HG02588 (cell line): ENCODE results near the gene DHX36.

Experiments used
- ATAC-seq: cut with Tn5 transposase; IDR thresholded peaks from one replicate; pipeline ENCODE4 v1.9.1; 2021; ENCODE audit warnings: mild to moderate bottlenecking, moderate library complexity; ENCODE audit not compliant: unreplicated experiment

The DHX36 gene

GRCh38 chr3:154285221-154285620, 39.1 kb downstream of the DHX36 start:
- no peak for ATAC-seq

DNA sequence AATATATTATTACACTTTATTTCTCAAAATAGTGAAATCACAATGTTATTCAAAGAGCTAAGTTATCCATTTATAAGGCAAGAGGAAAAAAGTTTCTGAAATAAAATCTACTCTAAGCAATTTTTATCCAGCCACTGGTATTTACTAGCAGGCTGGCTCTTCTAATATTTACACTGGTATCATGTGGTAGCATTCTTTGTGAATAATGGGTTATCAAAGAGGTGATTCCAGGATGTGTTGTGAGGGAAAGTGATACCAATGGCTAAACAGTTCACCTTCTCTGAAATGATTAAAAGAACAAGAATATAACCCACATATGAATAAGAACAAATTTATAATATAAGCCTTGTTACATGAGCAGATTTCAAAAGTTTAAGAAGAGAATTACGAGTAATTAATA, 44.1 kb downstream of the DHX36 start:
- no peak for ATAC-seq

DNA sequence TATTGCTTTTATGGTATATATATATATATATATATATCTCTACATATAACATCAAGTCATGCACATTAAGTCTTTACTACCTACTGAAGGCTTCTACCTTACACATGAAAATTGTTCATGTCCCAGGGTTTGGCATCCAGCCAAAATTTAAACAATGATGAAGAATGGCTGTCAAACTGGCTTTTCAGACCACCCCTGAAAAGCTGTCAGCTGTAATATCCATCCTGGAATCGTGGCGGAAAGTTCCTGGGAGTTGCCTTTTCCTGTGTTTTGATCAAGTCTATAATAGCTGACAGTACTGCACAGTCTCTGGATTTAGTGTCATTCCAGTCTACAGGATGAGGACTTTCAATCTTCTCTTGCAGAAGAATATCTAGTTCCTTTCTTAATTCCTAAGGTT, 48.3 kb downstream of the DHX36 start:
- no peak for ATAC-seq

DNA sequence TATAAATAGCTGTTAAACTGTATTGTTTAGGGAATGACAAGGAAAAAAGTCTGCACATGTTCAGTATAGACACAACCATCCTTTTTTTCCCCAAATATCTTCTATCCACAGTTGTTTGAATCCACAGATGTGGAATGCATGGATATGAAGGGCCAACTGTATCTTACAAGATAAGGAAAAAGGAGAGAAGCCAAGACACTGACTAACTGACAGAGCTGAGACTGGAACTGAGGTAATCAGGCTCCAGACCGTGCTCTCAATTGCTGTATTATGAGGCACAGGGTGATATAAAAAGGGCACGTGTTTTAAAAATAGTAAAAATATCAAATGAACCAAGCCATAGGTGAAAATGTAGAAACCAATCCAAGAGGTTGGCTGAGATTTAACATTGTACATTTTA, 49.0 kb downstream of the DHX36 start:
- ATAC-seq = no peak

- ATAC-seq = no peak
Observed at GRCh38 chr3:154274348-154274747, 49.9 kb downstream of the DHX36 start.

GRCh38 chr3:154273381-154273780, 50.9 kb downstream of the DHX36 start:
- ATAC-seq = no peak

GRCh38 chr3:154254527-154254926, 69.8 kb downstream of the DHX36 start:
- no peak for ATAC-seq

DNA sequence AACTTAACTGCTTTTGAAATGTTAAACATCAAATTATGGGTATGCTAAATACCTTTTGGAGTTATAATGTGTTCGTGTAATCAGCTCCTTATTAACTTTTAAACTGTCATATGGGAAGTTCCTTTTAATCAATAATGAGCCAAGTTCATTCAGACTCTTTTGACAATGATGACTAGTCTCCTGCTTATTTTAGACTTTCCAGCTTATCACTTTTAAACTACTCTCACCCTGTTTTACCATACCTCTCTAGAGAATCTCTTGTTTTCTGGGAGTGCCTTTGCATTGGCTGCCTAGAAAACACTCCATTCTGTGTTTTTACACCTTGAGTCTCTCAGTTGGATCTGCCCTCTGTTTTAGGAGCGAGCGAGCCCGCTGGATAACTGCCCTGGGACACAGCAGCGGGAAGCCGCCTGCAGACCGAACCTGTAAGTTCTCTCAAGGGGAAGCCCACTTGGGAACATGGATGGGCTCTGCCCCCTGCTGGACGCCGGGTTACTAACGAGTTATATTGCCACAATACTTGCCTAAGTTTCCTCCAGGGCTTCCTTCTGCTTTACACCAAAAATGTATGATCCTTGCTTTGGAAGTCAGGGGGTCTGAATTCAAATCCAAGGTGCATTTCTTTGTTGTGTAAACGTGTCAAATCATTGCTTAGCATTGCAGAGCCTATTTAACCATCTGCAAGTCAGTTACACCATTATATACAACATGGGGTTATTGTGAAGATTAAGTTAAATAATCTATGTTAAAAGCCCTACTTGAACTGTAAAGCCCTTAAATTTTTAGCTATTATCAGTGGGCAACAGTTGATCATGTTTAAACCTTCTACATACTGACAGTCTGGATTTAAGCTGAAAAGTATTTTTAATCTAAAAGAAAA, 71.3 kb downstream of the DHX36 start:
- ATAC-seq = peak; percentile 95

GRCh38 chr3:154251610-154252009, 72.7 kb downstream of the DHX36 start:
- ATAC-seq = no peak

- no peak for ATAC-seq
Observed at GRCh38 chr3:154250291-154250690, 74.0 kb downstream of the DHX36 start.

DNA sequence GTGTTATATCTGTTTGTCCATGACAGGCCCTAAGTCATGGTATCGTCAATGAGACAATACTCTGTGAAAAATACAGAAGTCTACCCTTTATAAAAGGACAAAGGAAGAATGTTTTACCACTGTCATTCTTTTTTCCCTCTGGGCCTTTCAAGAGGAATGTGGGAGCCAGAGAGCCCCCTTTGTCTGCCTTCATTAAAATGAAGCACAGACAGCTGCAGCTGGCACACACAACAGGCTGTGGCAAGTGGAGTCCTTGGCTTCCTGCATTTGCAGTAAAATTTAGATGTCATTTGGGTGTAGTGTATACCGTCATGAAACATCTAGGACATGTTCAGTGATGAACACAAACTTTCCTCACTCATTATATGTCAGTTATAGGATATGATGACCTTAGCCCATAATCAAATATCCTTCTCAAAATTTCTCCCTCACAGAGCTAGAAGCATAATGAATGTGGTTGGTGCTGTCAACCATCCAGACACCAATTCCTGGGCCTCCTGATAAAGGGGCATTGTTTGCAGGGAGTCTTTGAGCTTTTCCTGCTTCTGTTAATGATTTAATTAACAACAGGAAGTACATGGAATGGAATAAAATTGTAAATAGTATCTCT, 76.4 kb downstream of the DHX36 start:
- ATAC-seq = no peak

GRCh38 chr3:154244644-154245043, 79.6 kb downstream of the DHX36 start:
- ATAC-seq = no peak

DNA sequence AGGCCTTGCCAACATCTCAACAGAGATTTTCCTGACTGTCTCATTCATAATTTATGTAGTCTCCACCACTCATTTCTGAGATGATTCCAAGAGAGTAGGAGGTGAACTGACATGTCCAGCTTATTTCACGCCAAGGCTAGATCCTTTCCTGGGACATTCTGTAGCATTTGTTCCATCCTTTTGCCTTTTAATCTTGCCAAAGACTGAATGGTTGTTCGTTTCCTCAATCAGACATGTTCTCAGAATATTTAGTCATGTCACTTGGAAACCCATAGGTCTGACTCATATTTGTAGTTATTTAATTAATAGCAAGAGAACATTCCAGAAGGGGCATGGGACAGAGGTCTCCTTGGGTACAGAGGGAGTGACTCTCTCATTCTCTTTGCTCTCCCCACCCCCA, 80.9 kb downstream of the DHX36 start:
- ATAC-seq = no peak

- ATAC-seq = no peak
Observed at GRCh38 chr3:154242766-154243165, 81.5 kb downstream of the DHX36 start.

- ATAC-seq = no peak
Observed at GRCh38 chr3:154241496-154241895, 82.8 kb downstream of the DHX36 start.

DNA sequence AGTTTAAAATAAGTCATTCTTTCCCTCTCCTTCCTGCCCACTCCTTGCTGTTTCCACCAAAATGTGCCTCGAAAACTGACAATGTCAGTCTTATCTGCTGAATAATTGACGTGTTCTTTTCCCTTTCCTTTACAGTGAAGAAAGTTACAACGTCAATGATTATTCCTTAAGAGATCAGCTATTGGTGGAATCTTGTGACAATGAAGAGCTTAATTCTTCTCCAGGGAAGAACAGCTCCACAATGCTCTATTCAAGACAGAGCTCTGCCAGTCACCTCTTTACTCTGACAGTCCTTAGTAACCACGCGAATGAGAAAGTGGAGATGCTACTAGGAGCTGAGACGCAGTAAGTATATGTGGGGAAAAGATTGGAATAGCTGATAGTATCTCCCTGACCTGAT, 84.1 kb downstream of the DHX36 start:
- ATAC-seq = no peak

- ATAC-seq = no peak
Observed at GRCh38 chr3:154236331-154236730, 88.0 kb downstream of the DHX36 start.

DNA sequence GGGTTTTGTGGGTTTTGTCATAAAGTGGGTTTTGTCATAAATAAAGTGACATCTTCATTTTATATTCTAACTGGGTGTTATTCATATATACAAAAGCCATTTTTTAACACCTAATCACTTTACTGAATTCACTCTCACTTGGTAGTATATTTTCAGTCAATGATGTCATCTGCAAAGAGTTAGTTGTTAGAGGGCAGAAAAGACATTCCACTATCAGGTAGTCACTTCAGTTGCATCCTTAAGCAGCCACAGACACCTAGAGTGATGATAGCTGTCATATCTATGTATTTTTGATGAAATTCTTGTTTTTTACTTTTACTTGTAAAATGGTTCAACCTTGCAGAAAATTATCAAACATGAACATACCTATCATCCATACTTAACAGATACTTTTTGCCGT, 89.0 kb downstream of the DHX36 start:
- no peak for ATAC-seq

- no peak for ATAC-seq
Observed at GRCh38 chr3:154229217-154229590, 95.1 kb downstream of the DHX36 start.

GRCh38 chr3:154228561-154229216, 95.6 kb downstream of the DHX36 start:
- no peak for ATAC-seq

DNA sequence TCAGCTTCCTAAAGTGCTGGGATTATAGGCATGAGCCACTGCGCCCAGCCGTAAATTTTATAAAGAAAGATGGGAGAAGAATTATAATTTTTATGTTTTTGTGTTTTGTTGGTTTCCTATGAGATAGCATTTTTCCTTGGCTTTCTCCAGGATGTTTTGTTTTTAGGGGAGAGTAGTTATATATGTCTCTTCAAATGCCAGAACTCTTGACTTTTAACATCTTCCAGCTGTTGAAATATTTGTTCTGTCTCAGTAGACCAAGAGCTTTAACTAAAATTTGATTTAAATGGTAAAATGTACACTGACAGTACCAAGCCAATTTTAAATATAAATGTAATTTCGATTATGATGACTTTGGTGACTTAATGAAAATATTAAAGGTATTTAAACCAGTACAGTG, 96.8 kb downstream of the DHX36 start:
- no peak for ATAC-seq

DNA sequence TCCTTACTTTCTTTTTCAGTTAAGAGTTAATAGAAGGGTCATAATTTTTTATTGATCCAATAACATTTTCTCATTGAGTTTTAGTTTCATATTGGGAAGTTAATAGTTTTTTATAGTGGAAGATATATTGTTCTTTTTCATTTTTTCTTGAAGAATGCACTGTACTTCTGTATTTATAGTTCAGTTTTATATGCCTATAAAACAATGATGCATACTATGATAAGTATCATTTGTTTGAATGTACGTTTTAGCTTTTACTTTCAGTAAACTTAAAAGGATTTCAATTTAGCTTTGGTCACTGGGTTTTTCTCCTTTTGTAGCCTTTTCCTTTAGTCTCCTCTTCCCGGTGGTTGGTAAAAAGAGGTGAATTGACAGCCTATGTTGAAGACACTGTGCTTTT, 98.8 kb downstream of the DHX36 start:
- ATAC-seq = no peak
